PC-9 (cell line): Measurements from ENCODE around the gene IL11RA.

Experiments used
- CTCF ChIP-seq: fragments of 200-600 bp; sonication (generic); conservative IDR thresholded peaks from 2 replicates; pipeline ENCODE4 v1.6.1; 2017; ENCODE audit warnings: mixed run types, antibody characterized with exemption, mild to moderate bottlenecking, moderate library complexity
- EZH2 ChIP-seq: fragments of 200-600 bp; sonication (generic); IDR thresholded peaks from 2 replicates; pipeline ENCODE4 v1.8.0; 2017; ENCODE audit warnings: antibody characterized with exemption, low read depth

- TF ChIP-seq CTCF = no peak
- no peak for TF ChIP-seq EZH2
These were observed 33.6 kb downstream of the IL11RA start for GRCh38 chr9:34685591-34685990.
